NCI-H446 (cell line): ENCODE measurements around the gene DEFB118.
"Not testable (repeated sequence)": the region's sequence is repeated elsewhere in the genome, so short reads cannot be mapped to it uniquely, and the experiment has no call there.

Source experiments
- DNase-seq, 2 experiments: peaks; one replicate each; lab custom pipeline; 2025; lab: John Stamatoyannopoulos, UW

The DEFB118 gene, protein sequence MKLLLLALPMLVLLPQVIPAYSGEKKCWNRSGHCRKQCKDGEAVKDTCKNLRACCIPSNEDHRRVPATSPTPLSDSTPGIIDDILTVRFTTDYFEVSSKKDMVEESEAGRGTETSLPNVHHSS

DNA sequence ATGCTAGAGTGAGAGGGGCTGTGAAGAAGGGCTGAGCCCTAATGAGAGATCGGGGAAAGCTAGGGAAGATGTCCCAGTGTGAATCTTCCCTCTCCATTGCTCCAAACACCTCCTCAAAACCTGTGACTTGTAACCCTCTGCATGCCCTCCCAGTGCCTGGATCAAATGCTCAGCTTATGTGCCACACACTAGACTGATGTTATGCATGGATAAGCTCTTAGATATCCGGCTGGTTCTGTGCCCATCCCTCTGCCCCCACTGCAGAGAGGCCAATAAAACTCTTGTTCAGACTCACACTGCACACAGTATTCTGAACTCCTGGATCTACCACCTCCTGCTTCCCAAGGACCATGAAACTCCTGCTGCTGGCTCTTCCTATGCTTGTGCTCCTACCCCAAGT lies at the start of gene DEFB118:
Gene DEFB118 (plus strand): TSS at position 301 of the 400 bp plus-strand sequence. CDS start 50 bp downstream, at position 351.
- no peak for DNase-seq

DNA sequence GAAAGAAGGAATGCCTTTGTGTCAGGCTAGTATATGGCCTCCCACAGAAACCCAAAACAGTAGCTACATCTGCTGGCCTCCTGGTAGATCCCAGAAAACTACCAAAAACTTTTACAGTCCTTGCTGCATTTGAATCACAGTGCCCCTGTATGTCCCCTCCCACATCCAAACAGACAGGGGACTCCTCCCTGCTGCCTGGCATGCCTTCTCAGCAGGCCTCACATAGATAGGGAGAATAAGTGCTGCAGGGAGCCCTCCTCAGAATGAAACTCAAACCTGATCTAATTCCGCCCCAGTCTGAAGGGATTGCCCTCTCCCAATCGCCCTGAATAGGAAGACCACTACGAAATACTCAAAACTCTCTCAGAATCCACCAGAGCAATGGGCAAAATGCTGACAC lies 45.9 kb upstream of the DEFB118 start:
- no peak for DNase-seq

DNA sequence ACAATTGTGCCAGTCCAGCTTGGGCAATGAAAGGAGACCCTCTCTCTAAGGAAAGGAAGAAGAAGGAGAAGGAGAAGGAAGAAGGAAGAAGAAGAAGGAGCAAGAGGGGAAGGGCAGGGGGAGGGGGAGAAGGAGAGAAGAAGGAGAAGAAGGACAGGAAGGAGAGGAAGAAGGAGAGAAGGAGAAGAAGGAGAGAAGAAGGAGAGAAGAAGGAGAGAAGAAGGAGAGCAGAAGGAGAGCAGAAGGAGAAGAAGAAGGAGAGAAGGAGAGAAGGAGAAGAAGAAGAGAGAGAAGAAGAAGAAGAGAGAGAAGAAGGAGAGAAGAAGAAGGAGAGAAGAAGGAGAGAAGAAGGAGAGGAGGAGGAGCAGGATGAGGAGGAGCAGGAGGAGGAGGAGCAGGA lies 37.5 kb upstream of the DEFB118 start:
- DNase-seq = no peak

DNA sequence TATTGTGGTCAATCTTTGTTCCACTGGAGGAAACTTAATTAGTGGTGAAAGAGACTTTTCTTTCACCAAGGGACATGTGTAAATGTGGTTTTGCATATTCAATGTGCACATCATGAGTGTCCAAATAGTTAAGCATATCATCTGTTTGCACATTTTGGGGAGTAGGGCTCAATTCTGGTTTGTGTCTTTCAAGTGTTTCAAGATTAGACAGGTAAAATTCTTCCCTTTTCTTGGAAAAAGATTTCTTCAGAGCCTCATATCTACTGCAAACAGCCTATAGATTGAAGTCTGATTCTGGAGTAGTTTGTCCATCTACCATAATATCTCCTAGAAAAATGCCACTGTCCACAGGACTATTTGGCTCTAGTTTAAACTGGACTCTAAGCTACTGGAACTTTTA lies 26.9 kb upstream of the DEFB118 start:
- no peak for DNase-seq

DNA sequence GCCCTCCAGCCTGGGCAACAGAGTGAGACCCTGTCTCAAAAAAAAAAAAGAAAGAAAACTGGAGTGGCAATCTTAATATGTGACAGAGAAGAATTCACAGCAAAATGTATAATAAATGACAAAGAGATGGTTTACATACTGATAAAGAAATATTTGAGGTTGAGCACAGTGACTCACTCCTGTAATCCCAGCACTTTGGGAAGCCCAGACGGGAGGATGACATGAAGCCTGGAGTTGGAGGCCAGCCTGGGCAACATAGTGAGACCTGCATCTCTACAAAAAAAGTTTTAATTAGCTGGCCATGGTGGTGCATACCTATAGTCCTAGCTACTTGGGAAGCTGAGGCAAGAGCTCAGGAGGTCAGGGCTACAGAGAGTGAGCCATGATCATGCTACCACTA lies 12.4 kb upstream of the DEFB118 start:
- no peak for DNase-seq

DNA sequence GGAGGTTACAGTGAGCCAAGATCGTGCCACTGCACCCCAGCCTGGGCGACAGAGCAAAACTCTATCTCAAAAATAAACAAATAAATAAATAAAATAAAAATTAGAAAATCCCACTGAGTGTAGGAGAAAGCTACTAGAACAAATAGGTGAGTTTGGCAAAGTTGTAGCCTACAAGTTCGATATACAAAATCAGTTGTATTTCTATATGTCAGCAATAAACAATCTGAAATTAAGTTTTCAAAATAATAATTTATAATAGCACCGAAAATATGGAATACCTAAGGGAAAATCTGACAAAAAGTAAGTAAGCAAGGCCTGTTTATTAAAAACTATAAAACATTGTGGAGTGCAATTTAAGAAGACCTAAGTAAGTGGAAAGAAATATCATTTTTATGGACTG lies 5.1 kb upstream of the DEFB118 start:
- no peak for DNase-seq

DNA sequence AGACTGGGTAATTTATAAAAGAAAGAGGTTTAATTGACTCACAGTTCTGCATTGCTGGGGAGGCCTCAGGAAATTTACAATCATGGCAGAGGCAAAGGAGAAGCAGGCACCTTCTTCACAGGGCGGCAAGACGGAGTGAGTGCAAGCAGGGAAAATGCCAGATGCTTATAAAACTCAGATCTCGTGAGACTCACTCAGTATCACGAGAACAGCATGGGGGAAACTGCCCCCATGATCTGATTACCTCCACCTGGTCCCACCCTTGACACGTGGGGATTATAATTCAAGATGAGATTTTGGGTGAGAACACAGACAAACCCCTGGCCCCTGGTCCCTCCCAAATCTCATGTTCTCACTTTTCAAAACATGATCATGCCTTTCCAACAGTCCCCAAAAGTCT lies 4.1 kb upstream of the DEFB118 start:
- DNase-seq = not testable (repeated sequence)

DNA sequence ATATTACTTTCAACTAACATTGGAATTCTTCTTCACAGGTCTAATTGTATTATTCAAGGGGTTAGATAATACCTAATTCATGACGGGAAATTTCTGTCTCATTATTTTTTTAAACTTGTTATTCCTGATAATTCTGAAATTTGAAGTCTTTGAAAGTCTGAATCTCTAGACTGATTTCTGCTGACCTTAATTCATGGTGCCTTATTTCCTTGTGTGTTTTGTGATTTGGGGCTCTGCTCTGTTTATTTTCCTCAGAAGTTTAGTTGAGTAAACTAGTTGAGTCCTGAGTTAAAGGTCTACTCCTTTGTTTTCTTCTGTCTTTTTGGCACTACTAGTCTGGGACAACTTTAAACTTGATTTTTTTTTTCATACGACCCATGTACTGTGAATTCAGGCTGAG lies 5.9 kb downstream of the DEFB118 start:
- no peak for DNase-seq

DNA sequence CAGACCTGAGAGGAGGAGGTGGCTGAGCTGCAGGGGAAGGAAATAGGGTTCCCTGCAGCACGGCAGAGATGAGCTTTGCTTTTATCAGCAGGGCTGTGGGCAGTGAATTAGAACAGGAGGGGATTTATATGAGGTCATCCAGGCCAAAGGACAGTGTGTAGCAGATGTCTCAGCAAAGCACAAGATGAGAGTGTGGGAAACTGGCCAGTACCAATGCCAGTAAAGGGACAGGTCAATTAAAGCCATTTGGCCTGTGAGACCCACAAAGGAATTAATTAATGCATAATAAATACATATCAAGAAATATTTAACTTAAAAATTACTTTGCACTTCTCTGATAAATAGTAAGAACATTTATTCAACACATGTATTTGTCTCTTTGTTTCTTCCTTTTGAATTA lies 22.1 kb downstream of the DEFB118 start, which contains the start of gene DEFB119:
Gene DEFB119 (minus strand): TSS at position 101 of the 400 bp plus-strand sequence. CDS start 107 bp downstream, outside the sequence.
- no peak for DNase-seq

DNA sequence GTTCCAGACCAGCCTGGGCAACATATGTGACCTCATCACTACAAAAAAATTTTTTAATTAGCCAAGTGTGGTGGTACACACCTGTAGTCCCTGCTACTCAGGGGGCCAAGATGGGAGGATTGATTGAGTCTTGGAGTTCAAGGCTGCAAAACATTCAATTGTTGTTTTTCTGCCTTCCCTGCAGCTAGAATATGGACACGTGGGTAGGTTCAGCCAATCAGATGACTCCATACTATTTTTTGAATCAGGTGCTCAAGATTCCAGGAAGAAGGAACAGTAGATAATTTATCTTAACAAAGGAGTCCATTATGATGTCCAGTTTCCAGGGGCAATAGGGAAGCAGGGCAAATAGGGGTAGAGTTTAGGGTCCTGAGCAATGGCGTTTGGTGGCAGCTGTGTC lies 24.4 kb downstream of the DEFB118 start:
- no peak for DNase-seq

DNA sequence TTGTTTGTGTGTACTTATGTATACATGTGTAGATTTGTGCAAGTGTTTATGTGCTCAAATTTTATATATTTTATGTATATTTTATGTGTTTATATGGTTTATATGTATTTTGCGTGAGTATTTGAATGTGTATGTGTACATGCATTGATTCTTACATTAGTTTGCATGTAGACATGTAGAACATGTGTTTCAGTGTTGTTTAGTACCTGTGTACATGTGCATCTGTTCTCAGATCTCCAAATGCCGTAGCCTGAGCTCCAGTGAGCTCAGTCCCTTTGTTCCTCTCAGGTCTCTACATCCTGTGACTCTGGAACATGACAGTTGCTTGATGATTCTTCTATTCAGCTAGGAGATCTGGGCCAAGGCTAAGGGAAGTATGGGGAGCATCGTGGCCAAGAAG lies 26.5 kb downstream of the DEFB118 start:
- no peak for DNase-seq

DNA sequence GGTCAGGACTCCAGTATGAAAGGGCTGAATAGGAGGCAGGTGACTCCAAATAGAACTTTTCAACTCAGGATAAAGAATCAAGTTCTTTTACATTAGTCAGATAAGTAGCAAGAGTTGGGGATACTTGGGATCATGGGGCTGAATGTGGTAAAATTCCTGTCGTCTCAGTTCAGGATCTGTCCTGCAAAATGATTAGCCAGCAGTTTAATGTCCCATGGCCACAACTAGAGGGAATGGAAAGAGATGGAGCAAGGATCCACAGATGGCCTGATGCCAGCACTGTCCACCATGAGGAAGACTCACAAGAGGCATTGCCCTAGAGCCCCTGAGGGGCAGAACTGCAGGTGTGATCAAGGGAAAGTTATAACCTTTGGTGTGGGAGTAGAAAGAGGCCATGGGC lies 35.5 kb downstream of the DEFB118 start:
- no peak for DNase-seq

DNA sequence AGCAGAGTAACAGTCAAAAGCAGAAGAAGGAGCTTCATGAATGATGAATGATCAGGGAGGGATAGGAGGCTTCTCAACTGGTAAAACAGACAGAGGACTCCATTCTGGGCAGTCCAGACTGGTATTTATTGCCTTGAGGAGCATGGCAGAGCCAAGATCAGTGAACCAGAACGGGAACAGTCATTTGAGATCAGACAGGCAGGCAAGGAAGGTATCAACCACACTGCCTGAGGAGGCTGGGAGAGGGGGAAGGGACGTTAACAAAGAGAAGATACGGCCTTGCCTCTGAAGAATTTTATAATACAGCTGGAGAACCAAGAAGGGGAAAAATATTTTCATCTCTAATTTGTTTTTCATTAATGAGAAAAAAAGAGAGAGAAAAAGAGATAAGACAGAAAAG lies 37.7 kb downstream of the DEFB118 start, which contains the start of gene DEFB121:
Gene DEFB121 (minus strand): TSS at position 101 of the 400 bp plus-strand sequence. CDS start 63 bp downstream, at position 38.
- DNase-seq = no peak

DNA sequence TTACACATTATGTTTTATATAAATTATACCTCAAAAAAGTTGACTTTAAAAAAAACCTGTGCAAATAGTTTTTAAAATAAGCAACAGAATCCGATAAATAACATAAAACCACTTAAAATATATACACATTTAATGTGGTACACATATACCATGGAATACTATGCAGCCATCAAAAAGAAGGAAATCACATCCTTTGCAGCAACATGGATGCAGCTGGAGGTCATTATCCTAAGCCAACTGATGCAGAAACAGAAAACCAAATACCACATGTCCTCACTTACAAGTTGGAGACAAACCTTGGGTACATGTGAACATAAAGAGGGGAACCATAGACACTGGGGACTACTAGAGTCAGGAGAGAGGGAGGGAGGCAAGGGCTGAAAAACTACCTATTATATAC lies 41.6 kb downstream of the DEFB118 start:
- DNase-seq = no peak

DNA sequence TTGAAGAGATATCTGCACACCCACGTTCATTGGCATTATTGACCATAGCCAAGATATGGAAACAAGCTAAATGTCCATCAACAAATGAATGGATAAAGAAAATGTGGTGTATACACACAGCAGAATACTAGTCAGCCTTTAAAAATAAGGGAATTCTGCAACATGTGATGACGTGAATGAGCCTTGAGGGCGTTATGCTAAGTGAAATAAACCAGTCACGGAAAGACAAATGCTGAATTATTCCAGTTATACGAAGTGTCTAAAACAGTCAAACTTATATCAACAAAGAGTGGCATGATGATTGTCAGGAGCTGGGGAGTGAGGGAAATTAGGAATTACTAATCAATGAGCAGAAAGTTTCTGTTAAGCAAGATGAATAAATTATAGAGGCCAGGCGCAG lies 46.0 kb downstream of the DEFB118 start:
- no peak for DNase-seq

DNA sequence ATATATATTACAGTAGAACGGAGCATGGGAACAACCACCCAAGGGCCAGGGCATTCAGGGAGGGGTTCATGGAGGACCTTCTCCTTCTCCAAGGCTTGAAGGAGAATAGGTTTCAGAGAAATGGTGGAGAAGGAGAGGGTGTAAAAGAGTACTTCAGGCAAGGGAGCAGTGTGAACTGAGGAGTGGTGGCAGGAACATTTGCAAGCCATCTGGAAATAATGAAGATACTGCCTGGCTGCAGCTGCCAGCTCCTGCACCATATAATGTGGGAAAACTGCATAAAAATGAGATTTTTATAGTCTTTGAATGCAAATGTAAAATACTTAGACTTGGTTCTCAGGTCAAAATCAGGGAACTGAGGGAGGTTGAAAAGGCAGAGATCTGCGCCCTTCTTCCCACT lies 47.3 kb downstream of the DEFB118 start:
- no peak for DNase-seq

DNA sequence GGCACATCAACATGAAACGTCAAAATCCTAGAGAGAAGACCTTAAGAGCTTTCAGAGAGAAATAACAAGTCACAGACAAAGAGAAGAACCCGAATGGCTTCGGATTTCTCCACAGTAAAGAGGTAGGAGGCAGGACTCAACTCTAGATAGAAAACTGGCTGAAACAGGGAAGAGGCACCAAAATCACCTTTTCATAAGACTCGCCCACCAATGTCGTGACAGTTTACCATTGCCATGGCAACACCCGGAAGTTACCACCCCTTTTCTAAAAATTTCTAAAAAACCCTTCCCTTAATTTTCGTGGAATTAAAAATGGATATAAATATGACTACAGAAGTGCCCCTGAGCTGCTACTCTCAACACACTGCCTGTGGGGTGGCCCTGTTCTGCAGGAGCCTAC lies 49.9 kb downstream of the DEFB118 start:
- no peak for DNase-seq
